Right cardiac atrium (tissue), 5 donors: ENCODE data around the gene FEV. TPM values are rescaled to one million over a fixed set of nuclear protein-coding genes. Genes with fewer than 3 reads are reported as not detected.
A peak's percentile ranks its signal among the peaks of the same experiment; 100 is the strongest.

Source experiments
- ATAC-seq, 2 donors: fragments of 200-7000 bp; cut with Tn5 transposase; one replicate each; pipeline versions ENCODE4 v1.8.0 to v1.9.1; 2020; ENCODE audit warnings: moderate library complexity in 2 of 2, mild to moderate bottlenecking in 1 of 2
- DNase-seq, 3 donors: peaks; one replicate each; pipeline ENCODE4 v3.0.0-alpha.2; 2020
- H3K27ac ChIP-seq: one replicate; pipeline ENCODE4 v1.5.1; 2013; ENCODE audit warnings: mild to moderate bottlenecking, low read length, control low read depth, moderate library complexity
- H3K27me3 ChIP-seq: one replicate; pipeline ENCODE4 v1.6.1; 2013; ENCODE audit not compliant: control insufficient read depth, insufficient read depth
- H3K4me1 ChIP-seq: one replicate; pipeline ENCODE4 v1.6.1; 2013; ENCODE audit warnings: low read length; ENCODE audit not compliant: control insufficient read depth, insufficient read depth
- H3K4me3 ChIP-seq: one replicate; pipeline ENCODE4 v1.5.1; 2013; ENCODE audit warnings: low read length, control low read depth
- H3K9me3 ChIP-seq: one replicate; pipeline ENCODE4 v1.6.1; 2013; ENCODE audit warnings: low read length; ENCODE audit not compliant: control insufficient read depth
- WGBS: extraction: QIAGEN DNeasy Blood & Tissue Kit; methylation state at CpG from one replicate; pipeline ENCODE4 v1.1.7; 2013; 5-methylcytosine and 5-hydroxymethylcytosine counted together
- intact Hi-C, 4 donors: fragments of 100-400 bp; cut with DNase I; formaldehyde crosslinking; loops; one replicate each; pipeline versions ENCODE4 v1.11.0 to v1.14.0; 2022 to 2023
- long read RNA-seq, 4 donors: library from polyadenylated mRNA; unstranded; transcript quantifications; one replicate each; pipeline ENCODE4 v2.0.0, GENCODE V29; 2020 to 2021
- polyA plus RNA-seq: library from polyadenylated mRNA; stranded (reverse); fragments of 200-250 nt; gene quantifications from one replicate; pipeline ENCODE4 v1.2.3, GENCODE V29; 2013
- total RNA-seq, 4 donors: library from RNA; stranded (reverse); fragmentation: NEBNext Ultra II Directional; extraction: Animal tissue kit (Norgen Biotek cat#: 25700); gene quantifications; one replicate each; pipeline ENCODE4 v1.2.1, GENCODE V29; 2021
- donor health status: healthy with polysubstance abuse.
- donor health status: DM: no; HTN: yes; CAD: no.
- donor health status: DM: no; HTN: no; CAD: no.
- donor health status: DM: no; HTN: yes; CAD: no; lungs with severe emphysema.
- donor health status: DM: yes; HTN: yes; CAD: no.

FEV gene
- total RNA-seq (not detected), polyA plus RNA-seq (not detected)
- long read RNA-seq, donor 1: 0 reads
- long read RNA-seq, donor 2: 0 reads
- long read RNA-seq, donor 3: 0 reads
- long read RNA-seq, donor 4: 0 reads

DNA sequence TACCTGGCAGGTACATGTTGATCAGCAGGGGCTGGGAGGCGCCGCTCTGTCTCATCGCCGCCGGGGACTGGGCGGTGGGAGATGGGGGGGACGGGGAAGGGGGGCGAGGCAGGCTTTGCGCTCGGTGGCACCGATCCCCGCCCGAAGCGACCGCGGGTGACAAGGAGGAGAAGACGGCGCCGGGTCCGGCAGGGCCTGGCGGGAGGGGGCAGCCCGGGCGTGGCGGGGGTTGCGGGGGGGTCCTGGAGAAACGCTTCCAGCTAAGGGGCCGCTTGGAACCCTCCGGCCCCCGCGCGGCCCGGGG is at the start of gene FEV:
FEV (minus strand) TSS at position 164 of the 304 bp plus-strand sequence; CDS start at position 55, 109 bp downstream.
- WGBS: under 1% methylated on average over 32 of the region's 32 CpGs
- no peaks in the 10 kb centered on the region for H3K27me3 ChIP-seq
- DNase-seq: no peak
- H3K4me1 ChIP-seq: peaks cover 13% of the 10 kb centered on the region
- intact Hi-C loops: no loop called here
- peak within 1 kb of the TSS; percentile 34 for H3K4me3 ChIP-seq
- ATAC-seq: no peak
- no peaks in the 10 kb centered on the region for H3K9me3 ChIP-seq
- no peak within 1 kb of the TSS for H3K27ac ChIP-seq

DNA sequence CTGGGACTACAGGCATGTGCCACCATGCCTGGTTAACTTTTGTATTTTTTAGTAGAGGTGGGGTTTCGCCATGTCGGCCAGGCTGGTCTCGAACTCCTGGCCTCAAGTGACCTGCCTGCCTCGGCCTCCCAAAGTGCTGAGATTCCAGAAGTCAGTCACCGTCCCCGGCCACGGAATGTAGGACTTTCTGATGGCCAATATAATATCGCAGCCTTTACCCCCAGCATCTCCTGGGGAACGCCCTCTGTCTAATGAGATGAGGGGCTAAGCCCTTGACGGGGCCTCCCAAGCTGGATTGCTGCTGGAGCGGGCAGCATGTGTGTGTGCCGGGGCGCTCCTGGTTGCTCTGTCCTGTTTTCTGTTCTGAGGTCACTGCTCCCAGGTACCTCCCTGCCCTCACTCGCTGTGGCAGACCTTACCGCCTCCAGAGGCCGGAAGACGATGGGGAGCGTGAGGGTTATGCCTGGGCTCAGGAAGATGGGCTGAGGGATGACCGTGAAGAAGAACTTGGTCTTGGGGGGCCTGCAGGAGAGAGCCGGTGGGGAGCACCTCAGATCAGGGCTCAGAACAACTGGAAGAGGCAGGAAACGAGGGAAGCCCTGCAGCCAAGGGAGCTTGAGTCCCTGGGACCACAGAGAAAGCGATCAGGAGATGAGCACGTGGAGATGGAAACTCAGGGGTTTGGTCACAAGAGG is 47.2 kb upstream of the FEV start:
- no peak overlapping the region for H3K4me3 ChIP-seq
- 81% methylated on average over 23 of the region's 23 CpGs for WGBS
- DNase-seq (no peak), ATAC-seq (no peak)
- H3K27me3 ChIP-seq: no peaks in the 10 kb centered on the region
- intact Hi-C loops: no loop called here
- no peaks in the 10 kb centered on the region for H3K4me1 ChIP-seq
- no peaks in the 10 kb centered on the region for H3K9me3 ChIP-seq
- H3K27ac ChIP-seq: no peak overlapping the region

DNA sequence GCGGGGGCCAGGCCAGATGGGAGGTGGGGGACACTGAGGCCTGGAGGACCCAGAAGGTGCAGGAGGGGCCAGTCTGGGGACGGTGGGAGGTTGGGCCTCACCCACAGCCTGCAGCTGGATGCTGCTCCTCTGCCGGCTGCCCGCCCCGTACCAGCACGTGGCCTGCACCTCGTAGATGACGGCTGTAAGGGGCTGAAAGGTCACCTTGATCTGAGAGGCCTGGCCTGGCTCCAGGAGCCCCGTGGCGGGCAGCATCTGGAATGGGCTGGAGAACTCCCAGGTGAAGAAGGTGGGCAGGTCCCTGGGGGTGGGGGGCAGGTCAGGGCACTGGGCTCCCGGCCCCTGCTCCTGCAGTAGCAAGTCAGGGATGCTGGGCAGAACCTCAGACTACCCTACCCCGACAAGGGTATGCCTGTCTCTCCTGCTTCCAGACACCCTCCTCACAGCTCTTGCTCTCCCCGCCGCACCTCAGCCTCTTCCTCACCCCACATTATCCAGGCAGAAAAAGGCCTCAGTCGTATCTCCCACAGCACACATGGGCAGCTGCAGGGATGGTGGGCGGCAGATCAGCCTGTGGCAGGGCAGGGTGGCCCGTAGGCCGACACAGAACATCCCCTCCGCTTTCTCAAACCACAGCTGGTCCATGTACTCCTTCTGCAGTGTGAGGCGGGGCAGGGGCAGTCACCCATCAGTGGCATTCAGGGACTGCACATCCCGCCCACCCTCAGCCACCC is 46.2 kb upstream of the FEV start:
- DNase-seq: no peak
- intact Hi-C loops: no loop called here
- Histone ChIP-seq H3K4me3 (no peak overlapping the region), H3K4me1 (no peaks in the 10 kb centered on the region), H3K27me3 (no peaks in the 10 kb centered on the region), H3K9me3 (no peaks in the 10 kb centered on the region), H3K27ac (no peak overlapping the region)
- WGBS: 66% methylated on average over 21 of the region's 21 CpGs
- no peak for ATAC-seq

DNA sequence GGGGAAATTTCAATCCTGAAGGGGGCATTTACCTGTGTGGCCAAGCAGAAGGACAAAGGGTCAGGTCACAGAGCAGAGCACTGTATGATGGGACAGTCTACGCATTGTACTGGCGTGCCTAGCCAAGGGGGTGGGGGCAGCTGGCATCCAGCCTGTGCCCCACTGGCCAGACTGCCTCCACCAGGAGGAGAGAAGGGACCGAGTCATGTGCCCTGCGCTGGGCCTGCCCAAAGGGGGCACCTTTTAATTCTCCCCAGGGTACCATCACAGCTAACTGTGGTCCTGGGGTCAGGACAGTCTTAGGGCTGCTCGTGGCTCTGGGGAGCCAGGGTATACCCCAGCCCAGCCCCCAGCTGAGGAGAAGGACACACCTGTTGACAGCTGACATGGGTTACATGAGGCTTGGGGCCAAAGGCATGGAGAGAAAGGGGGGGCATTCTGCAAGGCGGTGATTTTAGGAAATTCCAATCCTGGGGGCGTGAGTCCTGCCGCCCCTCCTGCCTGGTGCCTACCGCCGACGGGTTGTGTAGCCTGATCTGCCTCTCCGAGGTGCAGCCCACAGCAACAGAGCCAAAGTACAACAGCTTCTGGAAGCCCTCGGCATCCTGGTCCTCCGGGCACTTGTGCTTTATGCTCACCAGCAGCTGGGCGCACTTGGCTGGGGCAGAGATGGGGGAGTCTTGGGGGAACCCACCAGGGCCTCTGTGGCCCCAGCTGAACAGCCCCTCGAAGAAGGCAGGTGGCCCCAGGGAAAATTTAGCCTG is 45.4 kb upstream of the FEV start:
- WGBS: 77% methylated on average over 16 of the region's 16 CpGs
- peak in 1 of 2 donors; percentile 28 for ATAC-seq

DNA sequence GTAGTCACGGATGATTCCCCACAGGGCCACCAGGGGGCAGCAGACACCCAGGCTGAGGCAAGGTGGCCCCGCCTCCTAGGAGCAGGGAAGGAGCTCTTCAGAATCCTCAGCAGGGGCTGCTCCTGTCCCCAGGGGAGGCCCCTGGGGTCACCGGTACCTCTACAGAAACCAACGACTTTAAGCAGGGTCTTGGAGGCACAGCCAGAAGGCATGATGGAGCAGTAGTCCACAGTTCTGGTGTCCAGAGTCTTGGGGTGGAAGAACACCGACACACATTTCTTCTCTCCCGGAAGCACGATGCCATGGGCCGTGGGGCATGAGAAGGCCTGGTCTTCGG is 44.8 kb upstream of the FEV start:
- DNase-seq (peak; percentile 72 to 89 (median 89)), ATAC-seq (peak; percentile 82 to 85)
- H3K4me1 ChIP-seq: no peaks in the 10 kb centered on the region
- H3K27me3 ChIP-seq: no peaks in the 10 kb centered on the region
- 38% methylated on average over 9 of the region's 9 CpGs for WGBS
- no peaks in the 10 kb centered on the region for H3K9me3 ChIP-seq
- no peak overlapping the region for H3K4me3 ChIP-seq
- no peak overlapping the region for H3K27ac ChIP-seq
- intact Hi-C loops: loop anchor here in 1 of 4 donors (5.0 kb wide), 1 partner anchor 123 kb away; no protein-coding TSS in a partner anchor

More for the DNA sequence above, 45.4 kb upstream of the FEV start:
- Histone ChIP-seq H3K9me3 (no peaks in the 10 kb centered on the region), H3K27ac (no peak overlapping the region), H3K27me3 (no peaks in the 10 kb centered on the region), H3K4me3 (no peak overlapping the region), H3K4me1 (no peaks in the 10 kb centered on the region)
- intact Hi-C loops: no loop called here
- no peak for DNase-seq

DNA sequence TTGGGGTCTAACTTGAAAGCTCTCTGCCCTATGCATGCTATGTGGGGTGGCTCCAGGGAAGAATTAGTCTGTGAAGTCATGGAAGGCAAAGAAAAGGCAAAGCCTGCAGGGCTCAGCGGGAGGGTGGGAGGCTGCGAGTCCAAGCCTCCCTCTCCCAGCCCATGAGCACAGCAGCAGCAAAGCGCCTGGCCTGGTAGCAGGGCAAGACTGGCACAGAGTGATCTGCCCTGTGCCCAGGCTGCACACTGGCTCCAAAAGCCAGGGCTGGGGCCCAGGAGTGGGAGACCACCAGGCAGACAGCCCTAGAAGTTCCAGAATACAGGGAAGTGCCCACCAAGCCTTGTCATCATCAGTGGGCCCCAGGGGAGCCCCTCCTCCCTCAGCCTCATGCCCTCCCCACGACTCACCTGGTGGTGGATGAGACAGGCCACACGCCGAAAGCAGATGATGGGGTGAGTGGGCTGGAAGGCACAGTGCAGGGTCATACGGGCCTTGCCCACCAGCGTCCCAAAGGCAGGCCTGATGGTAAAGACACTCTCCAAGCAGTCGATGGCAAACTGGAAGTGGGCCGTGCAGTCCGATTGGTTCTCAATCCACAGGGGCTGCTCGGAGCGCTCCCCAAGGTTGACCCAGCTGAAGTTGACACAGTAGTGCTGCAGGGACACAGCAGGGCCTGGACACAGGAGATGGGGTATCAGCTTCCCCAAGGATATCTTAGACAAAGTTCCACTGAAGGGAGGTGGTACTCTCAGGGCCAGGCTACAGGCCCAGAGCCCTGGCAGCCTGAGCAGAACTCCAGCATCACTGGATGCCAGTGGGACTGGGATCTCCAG is 44.2 kb upstream of the FEV start:
- intact Hi-C loops: loop anchor here in 1 of 4 donors (5.0 kb wide), 1 partner anchor 123 kb away; no protein-coding TSS in a partner anchor
- WGBS: 67% methylated on average over 13 of the region's 13 CpGs
- no peak for ATAC-seq

DNA sequence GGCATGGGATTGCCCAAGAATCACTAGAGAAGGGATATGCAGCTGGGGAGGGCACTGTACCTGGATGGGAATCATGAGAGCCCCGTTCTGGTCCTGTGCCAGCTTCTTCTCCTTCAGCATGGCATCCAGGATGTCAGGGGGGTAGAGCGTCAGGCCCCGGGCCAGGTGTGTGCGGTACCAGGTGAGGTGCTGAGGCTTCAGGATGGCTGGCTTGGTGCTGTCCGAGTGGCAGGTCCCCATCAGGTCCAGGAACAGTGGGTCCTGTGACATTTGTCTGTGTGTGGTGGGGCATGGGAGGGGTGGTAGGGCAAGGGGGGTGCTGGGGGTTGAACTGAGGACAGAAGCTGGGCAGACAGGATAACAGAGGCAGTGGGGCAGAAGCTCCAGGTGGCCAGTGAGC is 43.2 kb upstream of the FEV start:
- Histone ChIP-seq H3K27ac (no peak overlapping the region), H3K4me3 (no peak overlapping the region), H3K27me3 (no peaks in the 10 kb centered on the region), H3K4me1 (no peaks in the 10 kb centered on the region), H3K9me3 (no peaks in the 10 kb centered on the region)
- 75% methylated on average over 5 of the region's 5 CpGs for WGBS
- no peak for ATAC-seq
- DNase-seq: no peak
- intact Hi-C loops: loop anchor here in 1 of 4 donors (5.0 kb wide), 1 partner anchor 124 kb away; no protein-coding TSS in a partner anchor

More for the DNA sequence above, 44.2 kb upstream of the FEV start:
- Histone ChIP-seq H3K4me3 (no peak overlapping the region), H3K27ac (no peak overlapping the region), H3K9me3 (no peaks in the 10 kb centered on the region), H3K27me3 (no peaks in the 10 kb centered on the region), H3K4me1 (no peaks in the 10 kb centered on the region)
- DNase-seq: no peak

DNA sequence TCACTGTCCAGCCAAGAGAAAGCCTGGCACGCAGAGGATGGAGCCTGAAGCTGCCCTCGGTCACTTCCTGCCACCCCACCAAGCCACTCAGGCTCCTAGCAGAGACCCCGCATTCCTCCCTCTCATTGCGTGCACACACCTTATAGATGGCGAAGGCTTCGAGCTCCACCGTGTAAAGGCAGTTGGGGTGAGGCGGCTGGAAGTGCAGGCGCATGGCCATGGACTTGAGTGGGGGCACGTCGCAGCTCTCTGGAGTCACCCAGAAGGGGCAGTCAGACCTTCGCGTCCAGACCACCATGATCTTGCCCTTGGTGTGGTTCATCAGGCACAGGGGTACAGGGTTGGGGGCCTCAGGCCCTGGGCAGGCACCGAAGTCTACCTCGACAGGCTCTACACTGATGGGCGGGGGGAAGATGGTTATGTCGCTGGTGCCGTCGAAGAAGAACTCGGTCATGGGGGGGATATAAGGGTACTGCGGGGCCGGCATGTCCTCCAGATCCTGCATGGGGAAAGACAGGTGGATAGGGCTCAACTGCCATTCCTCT is 42.6 kb upstream of the FEV start:
- no peaks in the 10 kb centered on the region for H3K4me1 ChIP-seq
- H3K4me3 ChIP-seq: no peak overlapping the region
- ATAC-seq (no peak), DNase-seq (no peak)
- no peaks in the 10 kb centered on the region for H3K27me3 ChIP-seq
- no peak overlapping the region for H3K27ac ChIP-seq
- intact Hi-C loops: loop anchor here in 1 of 4 donors (5.0 kb wide), 1 partner anchor 125 kb away; no protein-coding TSS in a partner anchor
- 89% methylated on average over 22 of the region's 22 CpGs for WGBS
- H3K9me3 ChIP-seq: no peaks in the 10 kb centered on the region

DNA sequence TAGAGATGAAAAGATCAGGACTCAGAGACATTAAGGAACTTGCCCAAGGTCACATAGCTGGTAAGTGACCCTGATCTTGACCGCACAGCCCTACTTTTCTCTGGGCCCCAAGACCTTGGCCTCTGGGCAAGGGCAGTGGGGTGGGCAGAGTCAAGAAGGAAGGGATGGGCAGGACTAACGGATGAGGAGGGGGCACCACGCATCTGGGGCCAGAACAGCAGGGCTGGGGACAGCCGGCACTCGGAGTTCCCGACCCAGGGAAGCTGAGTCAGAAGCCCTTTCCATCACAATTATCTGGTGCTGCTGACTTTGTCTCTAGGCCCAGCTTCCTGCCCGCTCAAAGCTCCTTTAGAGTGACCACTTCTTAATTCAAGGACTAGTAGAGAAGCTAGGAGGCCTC is 42.0 kb upstream of the FEV start:
- intact Hi-C loops: loop anchor here in 1 of 4 donors (5.0 kb wide), 1 partner anchor 125 kb away; no protein-coding TSS in a partner anchor
- no peak overlapping the region for H3K4me3 ChIP-seq
- DNase-seq (no peak), ATAC-seq (no peak)
- no peaks in the 10 kb centered on the region for H3K27me3 ChIP-seq
- H3K4me1 ChIP-seq: no peaks in the 10 kb centered on the region
- H3K27ac ChIP-seq: no peak overlapping the region
- WGBS: 72% methylated on average over 7 of the region's 7 CpGs
- no peaks in the 10 kb centered on the region for H3K9me3 ChIP-seq
